Glutamatergic neuron (in vitro differentiated cells): Measurements from ENCODE around the gene TSGA10. TPM values are rescaled to one million over a fixed set of nuclear protein-coding genes. Genes with fewer than 3 reads are reported as not detected.

Experiments used
- DNase-seq: peaks from one replicate; pipeline ENCODE4 v3.0.0; 2022
- H3K27ac Mint-ChIP-seq: one replicate; pipeline ENCODE4 v1.8.0; 2020; ENCODE audit warnings: mild to moderate bottlenecking, mixed read lengths, inconsistent platforms; ENCODE audit not compliant: unreplicated experiment
- H3K27me3 Mint-ChIP-seq: one replicate; pipeline ENCODE4 v1.8.0; 2020; ENCODE audit warnings: mild to moderate bottlenecking, moderate library complexity, mixed read lengths, inconsistent platforms; ENCODE audit not compliant: unreplicated experiment
- H3K36me3 Mint-ChIP-seq: one replicate; pipeline ENCODE4 v1.8.0; 2020; ENCODE audit warnings: mild to moderate bottlenecking, mixed read lengths, inconsistent platforms; ENCODE audit not compliant: unreplicated experiment
- H3K4me1 Mint-ChIP-seq: one replicate; pipeline ENCODE4 v1.8.0; 2020; ENCODE audit warnings: mild to moderate bottlenecking, low read depth, mixed read lengths, inconsistent platforms; ENCODE audit not compliant: unreplicated experiment
- H3K4me3 Mint-ChIP-seq: one replicate; pipeline ENCODE4 v1.8.0; 2020; ENCODE audit warnings: mild to moderate bottlenecking, mixed read lengths, inconsistent platforms; ENCODE audit not compliant: unreplicated experiment
- H3K9me3 Mint-ChIP-seq: one replicate; pipeline ENCODE4 v1.8.0; 2020; ENCODE audit warnings: mild to moderate bottlenecking, moderate library complexity, mixed read lengths, inconsistent platforms; ENCODE audit not compliant: unreplicated experiment
- CTCF ChIP-seq: fragments of 200-600 bp; sonication (generic); IDR thresholded peaks from one replicate; pipeline ENCODE4 v1.5.0; 2021; ENCODE audit not compliant: partially characterized antibody, unreplicated experiment
- total RNA-seq: library from RNA; stranded (reverse); fragmentation: NEBNext Ultra II Directional; extraction: Animal tissue kit (Norgen Biotek cat#: 25700); gene quantifications from one replicate; pipeline ENCODE4 v1.2.1, GENCODE V29; 2021; ENCODE audit not compliant: unreplicated experiment

The TSGA10 gene
- total RNA-seq, 1 donor from 2014 or later, result 3.8 TPM

GRCh38 chr2:99127981-99128380 is 26.8 kb downstream of the TSGA10 start:
- no peak overlapping the region for H3K27ac Mint-ChIP-seq
- H3K4me3 Mint-ChIP-seq, result no peak overlapping the region
- DNase-seq, result no peak
- H3K36me3 Mint-ChIP-seq, result peaks cover 10% of the 10 kb centered on the region
- H3K9me3 Mint-ChIP-seq, result peaks cover 8% of the 10 kb centered on the region
- H3K27me3 Mint-ChIP-seq, result peaks cover 2% of the 10 kb centered on the region
- TF ChIP-seq CTCF, result no peak
- no peaks in the 10 kb centered on the region for H3K4me1 Mint-ChIP-seq

- Mint-ChIP-seq H3K9me3 (no peaks in the 10 kb centered on the region), H3K27me3 (no peaks in the 10 kb centered on the region), H3K4me3 (no peak overlapping the region), H3K36me3 (no peaks in the 10 kb centered on the region), H3K4me1 (no peaks in the 10 kb centered on the region), H3K27ac (no peak overlapping the region)
- TF ChIP-seq CTCF, result no peak
- DNase-seq, result no peak
These were observed 42.1 kb downstream of the TSGA10 start for GRCh38 chr2:99112617-99113016.

- H3K36me3 Mint-ChIP-seq, result no peaks in the 10 kb centered on the region
- H3K9me3 Mint-ChIP-seq, result no peaks in the 10 kb centered on the region
These were observed 42.8 kb downstream of the TSGA10 start for GRCh38 chr2:99111945-99112344.

GRCh38 chr2:99111236-99111635 is 43.5 kb downstream of the TSGA10 start:
- no peak overlapping the region for H3K27ac Mint-ChIP-seq
- H3K27me3 Mint-ChIP-seq, result no peaks in the 10 kb centered on the region
- DNase-seq, result no peak
- no peaks in the 10 kb centered on the region for H3K36me3 Mint-ChIP-seq
- H3K4me1 Mint-ChIP-seq, result no peaks in the 10 kb centered on the region
- TF ChIP-seq CTCF, result no peak
- no peak overlapping the region for H3K4me3 Mint-ChIP-seq
- H3K9me3 Mint-ChIP-seq, result no peaks in the 10 kb centered on the region

More at GRCh38 chr2:99111945-99112344, 42.8 kb downstream of the TSGA10 start:
- Mint-ChIP-seq H3K27me3 (no peaks in the 10 kb centered on the region), H3K4me1 (no peaks in the 10 kb centered on the region), H3K4me3 (no peak overlapping the region), H3K27ac (no peak overlapping the region)
- no peak for DNase-seq
- TF ChIP-seq CTCF, result no peak

- Mint-ChIP-seq H3K36me3 (no peaks in the 10 kb centered on the region), H3K4me1 (no peaks in the 10 kb centered on the region), H3K27me3 (no peaks in the 10 kb centered on the region), H3K4me3 (no peak overlapping the region), H3K27ac (no peak overlapping the region), H3K9me3 (no peaks in the 10 kb centered on the region)
- TF ChIP-seq CTCF, result no peak
- no peak for DNase-seq
These were observed 47.8 kb downstream of the TSGA10 start for GRCh38 chr2:99106913-99107312.
